CD4-positive, alpha-beta T cell treated with Interleukin-21 for 1 hour (primary cell): ENCODE data around the gene ANKRD36.
"Not testable (repeated sequence)": the region's sequence is repeated elsewhere in the genome, so short reads cannot be mapped to it uniquely, and the experiment has no call there.

Experiments used
- DNase-seq: peaks from one replicate; pipeline ENCODE4 v3.0.0-alpha.2; 2020

ANKRD36 gene

DNA sequence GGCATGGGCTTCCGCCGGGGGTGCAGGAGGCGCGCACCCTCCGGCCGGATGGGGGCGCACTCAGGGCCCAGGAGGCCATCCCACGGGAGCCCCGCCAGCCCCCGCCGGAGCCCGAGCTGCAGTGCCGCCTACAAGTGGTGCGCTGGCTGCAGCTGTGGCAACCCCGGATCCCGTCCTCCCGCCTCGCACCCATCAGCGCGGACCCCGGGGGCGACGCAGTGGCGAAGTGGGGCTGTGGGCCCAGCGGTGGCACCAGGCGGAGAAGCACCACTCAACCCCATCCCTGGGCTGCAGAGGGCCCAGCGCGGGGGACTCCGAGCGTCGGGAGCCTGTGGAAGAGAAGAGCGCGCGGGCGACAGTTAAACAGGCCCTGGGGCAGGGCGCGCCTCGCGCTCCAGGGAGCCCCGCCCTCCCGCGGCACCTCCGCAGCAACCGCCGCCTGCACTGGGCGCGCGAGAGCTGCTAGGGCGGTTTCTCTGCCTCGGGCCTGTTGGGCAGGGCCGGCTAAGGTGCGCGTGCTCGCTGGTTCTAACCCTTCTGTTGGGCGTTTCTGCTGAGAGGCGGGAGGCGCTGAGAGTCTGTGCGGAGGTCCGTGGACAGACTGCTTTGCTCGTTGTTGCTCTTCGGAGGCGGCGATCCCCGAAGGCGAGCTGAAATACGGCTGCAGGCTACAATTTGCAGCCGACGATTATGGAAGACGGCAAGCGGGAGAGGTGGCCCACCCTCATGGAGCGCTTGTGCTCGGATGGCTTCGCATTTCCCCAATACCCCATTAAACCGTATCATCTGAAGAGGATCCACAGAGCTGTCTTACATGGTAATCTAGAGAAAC lies at the start of gene ANKRD36:
ANKRD36 (plus strand) TSS at position 104 of the 832 bp plus-strand sequence; CDS start at position 691, 587 bp downstream.
- DNase-seq = peak; percentile 85

DNA sequence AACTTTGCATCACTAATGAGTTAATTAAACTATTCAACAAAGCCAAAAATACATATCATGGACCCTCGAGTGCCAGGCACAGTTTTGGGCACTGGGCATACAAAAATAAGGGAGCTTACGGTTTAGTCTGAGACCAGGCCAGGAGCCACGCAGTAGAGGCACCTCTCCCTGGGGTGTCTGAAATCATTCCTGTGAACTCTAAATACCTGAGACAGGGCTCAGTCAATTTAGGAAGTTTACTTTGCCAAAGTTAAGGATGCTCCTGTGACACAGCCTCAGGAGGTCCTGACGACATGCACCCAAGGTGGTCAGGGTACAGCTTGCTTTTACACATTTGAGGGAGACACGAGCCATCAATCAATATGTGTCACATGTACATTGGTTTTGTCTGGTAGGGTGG lies 46.9 kb upstream of the ANKRD36 start:
- DNase-seq = not testable (repeated sequence)

DNA sequence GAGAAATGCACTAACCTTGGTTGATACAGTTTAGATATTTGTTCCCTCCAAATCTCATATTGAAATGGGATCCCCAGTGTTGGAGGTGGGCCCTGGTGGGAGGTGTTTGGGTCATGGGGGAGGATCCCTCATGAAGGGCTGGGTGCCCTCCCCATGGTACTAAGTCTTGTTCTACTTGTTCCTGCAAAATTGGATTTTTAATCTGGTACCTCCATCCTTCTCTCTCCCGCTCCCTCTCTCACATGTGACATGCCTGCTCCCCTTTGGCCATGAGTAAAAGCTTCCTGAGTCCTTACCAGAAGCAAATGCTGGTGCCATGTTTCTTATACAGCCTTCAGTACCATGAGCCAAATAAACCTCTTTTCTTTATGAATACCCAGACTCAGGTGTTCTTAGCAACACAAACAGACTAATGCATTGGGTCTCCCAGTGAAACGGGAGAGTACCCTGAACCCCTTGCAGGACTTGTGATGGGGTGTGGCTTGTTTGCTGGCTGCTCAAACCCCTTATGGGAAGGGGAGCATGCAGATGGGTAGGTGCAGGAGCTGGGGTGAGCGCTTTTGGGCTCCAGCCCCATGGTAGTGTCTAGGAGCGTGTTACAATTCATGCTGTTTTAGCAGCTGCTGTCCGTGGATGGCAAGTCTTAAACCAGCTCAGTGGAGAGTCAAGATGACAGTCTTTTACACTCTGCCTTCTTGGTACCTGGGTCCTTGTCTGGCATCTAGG lies 45.5 kb upstream of the ANKRD36 start:
- DNase-seq = no peak

DNA sequence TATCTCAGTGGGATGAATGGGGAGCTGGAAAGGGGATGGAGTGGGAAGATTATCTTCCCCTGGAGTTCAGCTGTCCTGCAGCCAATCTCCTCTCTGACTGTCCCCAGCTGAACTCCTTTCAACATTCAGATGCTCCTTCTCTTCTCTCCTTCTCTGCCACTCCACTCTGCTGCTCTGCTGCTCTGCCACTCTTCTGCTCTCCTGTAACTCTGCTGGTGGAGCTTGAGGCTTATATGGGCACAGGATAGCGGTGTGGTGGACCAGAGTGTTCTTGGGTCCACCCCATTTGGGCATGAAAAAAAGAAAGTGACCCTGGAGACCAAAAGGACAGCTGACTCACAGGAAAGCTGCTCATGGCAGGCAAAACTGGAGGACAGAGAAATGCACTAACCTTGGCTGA lies 44.9 kb upstream of the ANKRD36 start:
- no peak for DNase-seq

DNA sequence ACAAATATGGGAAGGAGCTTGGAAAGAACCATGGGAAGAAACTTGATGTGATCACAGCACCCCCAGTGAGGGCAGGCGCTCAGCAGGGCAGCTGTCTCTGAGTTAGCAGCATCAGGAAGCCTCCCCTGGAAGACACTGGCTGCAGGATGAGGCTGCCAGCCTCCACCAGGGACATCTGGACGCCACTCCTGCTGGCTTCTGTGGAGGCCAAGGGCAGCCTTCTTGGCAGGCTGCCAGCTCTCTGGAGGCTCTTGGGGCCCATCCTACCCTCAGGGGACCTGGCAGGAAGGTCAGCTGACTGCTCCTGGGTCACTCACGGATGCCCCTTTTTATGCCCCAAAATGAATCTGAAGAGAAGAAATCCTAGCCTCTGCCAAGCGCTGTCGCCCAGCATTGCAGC lies 44.2 kb upstream of the ANKRD36 start:
- DNase-seq = not testable (repeated sequence)

DNA sequence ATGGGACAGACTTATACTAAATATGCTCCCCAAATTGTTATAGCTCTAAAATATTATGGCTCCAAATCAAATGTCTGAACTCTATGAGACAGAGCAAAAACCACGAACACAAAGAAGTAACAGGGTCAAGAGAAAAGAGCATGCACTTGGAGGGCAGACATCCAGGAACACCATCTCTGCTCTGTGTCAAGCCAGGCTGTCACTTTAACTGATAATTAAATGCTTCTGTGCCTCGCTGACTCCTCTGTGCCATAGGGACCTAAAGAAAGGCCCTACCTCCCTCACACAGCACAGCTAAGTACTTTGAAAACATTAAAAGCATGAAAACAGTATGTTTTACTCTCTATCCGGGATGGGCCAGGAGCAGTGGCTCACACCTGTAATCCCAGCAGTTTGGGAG lies 42.0 kb upstream of the ANKRD36 start:
- DNase-seq = not testable (repeated sequence)

DNA sequence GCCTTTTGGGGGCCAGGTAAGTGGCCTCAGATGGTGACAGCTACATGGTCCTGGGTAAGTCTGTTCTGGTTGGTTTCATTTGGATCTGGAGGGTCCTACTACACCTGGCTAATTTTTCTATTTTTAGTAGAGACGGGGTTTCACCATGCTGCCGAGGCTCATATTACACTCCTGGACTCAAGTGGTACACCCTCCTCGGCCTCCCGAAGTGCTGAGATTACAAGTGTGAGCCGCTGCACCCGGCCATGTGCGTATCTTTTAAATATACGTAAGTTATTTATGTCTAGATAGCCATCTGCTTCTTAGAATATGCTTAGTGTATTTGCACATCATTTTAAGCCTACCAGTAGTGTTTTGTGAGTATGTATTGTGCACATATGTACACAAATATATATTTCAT lies 35.7 kb upstream of the ANKRD36 start:
- DNase-seq = not testable (repeated sequence)

DNA sequence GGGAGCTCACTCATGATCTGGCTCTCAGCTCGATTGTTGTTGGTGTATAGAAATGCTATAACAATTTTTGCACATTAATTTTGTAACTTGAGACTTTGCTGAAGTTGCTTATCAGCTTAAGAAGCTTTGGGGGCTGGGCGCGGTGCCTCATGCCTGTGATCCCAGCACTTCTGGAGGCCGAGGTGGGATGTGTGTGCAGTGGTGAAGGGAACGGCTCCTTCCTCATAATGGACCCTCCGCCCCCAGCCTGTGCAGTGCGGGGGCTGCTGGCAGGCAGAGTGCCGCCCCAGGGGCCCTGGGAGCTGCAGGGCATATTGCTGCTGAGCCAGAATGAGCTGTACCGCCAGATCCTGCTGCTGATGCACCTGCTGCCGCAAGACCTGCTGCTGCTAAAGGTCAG lies 32.1 kb upstream of the ANKRD36 start:
- not testable (repeated sequence) for DNase-seq

DNA sequence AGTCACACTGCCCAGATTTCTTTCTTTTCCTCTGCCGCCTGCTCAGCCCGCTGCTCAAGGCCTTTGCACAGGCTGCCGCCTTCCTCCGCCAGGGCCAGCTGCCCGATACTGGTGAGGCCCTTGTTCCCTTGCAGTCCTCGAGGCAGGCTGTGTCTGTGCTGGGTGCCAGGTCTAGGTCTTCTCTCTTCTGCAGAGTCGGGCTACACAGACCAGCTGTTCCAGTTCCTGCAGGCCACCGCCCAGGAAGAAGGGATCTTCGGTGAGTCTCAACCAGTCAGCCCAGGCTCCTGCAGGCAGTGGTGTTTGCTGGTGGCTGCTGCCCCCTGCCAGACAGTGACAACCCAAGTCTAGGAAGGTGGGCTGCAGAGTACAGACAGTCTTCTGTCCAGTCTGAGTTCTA lies 30.7 kb upstream of the ANKRD36 start:
- DNase-seq = not testable (repeated sequence)

DNA sequence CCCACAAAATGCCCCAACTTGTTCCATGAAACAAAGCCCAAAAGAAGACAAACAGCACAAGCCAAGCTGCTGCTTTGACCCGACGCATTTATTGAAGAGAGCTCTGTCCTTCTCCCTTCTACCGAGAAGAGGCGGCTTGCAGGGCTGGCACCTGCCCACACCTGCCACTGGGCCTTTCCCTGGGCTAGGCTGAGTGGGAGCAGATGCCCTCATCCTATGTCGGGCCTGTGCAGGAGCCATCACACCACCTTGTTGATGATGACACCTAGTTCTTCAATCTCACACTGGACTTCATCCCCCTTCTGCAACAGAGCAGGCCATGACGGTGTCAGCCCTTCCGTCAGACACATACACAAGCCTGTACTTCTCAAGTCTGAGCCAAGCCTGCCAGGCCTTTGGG lies 29.4 kb upstream of the ANKRD36 start:
- not testable (repeated sequence) for DNase-seq

DNA sequence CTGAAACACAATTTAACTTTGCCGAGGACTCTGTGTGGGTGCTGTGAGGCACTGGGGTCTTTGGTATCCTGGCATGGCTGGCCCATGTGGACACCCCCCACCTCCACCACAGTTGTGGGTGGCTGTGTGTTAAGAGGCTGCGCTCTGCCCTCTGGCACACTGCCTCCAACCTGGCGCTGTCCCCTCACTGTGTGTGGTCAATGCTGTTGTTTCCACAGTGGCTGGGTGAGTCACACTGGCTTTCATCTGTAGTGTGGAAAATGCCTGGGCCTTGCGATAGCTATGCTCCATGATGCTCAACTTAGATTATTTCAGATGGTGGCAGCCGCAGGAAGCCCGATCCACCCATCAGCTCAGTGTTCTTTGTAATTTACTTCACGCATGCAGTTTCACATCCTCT lies 27.9 kb upstream of the ANKRD36 start:
- not testable (repeated sequence) for DNase-seq

DNA sequence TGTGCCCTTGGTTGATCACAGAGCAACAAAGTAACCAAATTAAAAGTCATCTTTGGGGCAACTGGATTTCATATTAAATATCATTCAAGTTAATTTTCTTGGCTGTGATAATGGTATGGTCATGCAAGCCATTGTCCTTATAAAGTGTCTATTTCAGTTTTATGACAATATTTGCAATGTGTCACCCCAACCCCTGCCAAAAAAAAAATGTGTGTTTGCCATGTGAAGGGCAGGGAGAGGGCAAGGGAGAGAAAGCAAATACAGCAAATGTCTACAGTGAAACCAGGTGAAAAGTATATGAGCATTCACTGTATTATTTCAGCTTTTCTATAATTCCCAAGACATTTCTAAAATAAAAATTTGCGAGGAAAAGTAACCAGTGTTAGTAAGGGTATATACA lies 24.2 kb upstream of the ANKRD36 start:
- DNase-seq = not testable (repeated sequence)

DNA sequence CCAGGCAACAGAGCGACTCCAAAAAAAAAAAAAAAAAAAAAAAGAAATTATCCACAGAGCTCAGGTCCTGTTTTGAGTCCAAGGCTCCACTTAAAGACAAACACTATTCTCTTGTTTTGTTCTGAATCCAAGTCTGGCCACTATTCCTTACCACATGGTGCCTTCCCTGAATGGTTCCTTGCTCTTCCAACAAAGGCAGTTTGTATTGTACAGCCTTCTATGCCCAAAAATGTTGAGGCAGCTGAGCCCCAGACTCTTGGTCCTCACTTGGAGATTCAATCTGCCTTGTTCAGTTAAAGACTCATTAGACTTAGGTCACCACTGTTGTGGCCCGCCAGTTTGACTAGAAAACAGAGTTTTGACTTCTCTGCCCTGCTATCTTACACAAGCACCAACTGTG lies 20.0 kb upstream of the ANKRD36 start:
- not testable (repeated sequence) for DNase-seq

DNA sequence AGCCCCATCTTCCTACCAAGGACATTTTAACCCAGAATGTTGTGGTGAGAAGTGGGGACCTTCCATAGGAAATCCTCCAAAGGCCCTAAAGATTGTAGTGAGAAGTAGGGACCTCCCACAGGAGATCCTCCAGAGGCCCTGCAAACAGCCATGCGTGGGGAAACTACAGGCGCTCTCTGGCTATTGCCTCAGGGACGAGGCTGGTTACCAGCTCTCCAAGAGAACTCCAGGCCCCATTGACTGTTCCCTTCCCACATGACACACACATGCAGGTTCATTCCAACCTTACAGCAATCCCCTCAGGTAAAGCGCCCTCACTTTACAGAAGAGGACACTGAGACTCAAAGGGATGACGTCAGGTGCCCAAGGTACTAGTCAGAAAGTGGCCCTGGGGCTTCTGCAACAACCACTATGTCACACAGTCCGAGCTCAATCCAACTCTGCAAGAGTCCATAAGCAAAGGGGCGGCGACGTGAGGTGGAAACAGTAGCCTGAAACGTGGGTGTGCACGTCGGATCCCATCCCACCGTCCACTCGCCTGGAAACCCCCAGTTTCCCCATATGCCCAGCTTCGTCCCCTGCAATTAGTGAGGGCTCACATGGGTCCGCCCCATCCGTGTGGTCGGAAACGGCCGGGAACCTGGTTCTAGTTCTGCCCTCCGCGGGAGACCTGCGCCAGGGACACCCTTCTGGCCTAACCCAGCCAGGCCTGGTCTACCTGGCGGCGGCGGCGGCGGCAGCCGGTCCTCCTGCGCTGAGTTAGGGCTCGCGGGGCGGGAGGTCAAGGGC lies 18.8 kb upstream of the ANKRD36 start:
- not testable (repeated sequence) for DNase-seq

DNA sequence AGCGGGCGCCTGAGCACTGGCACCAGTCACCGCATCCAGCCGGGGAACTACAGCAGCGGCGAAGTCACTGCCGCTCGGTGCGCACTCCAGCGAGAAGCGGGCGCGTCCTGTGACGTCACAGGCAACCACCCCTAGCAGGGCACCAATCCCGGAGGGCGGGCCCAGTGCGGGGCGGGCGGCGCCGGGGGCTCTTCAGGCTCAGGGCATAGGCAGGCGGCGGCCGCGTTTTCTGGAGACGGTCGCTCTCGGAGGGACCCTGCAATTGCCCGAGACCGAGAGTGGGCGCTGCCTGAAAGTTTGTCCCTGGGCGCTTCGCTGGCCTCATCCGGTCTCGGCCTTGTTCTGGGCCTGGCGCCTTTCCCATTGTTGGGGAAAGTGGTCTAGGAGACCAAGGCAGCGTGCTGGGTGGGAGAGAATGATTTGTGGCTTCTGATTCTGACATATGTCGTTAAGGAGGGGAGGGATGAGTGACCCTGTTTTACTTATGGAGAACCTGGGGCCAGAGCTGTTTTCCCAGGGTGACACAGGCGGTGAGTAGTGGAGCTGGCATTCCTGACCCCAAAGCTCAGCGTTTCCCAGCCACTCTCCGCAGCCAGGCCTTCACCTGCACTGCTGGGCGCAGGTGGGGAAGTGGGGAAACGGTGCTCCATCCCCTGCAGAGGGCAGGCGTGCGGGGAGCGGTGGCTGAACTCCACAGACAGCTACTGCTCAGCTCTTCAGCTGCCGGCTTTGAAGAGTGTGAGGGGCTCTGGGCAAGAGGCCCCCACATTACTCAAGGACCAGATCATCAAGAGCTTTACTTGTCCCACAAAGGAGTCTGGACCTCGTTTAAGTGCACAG lies 18.0 kb upstream of the ANKRD36 start, which contains the start of gene FAHD2B:
FAHD2B (minus strand) TSS at position 111 of the 840 bp plus-strand sequence. CDS start 3,176 bp downstream, outside the sequence.
- peak; percentile 87 for DNase-seq

DNA sequence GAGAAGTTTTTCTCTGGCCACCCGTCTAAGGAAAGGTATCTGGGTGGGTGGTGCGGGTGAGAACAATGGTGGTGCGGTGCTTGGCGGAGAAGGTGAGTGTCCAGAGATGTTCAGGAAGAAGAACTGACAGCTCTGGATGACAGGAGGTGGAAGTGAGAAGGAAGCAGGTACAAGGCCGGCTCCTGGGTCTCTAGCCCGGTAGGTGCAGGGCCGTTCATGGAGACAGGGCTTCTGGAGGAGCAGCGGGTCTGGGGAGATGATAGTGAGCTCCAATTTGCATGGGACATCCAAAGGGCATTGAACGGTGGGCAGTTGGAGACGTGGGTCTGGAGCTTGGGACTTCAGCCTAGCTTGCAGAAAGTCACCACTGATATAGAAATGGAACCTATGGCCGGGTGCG lies 17.3 kb upstream of the ANKRD36 start:
- DNase-seq = no peak

DNA sequence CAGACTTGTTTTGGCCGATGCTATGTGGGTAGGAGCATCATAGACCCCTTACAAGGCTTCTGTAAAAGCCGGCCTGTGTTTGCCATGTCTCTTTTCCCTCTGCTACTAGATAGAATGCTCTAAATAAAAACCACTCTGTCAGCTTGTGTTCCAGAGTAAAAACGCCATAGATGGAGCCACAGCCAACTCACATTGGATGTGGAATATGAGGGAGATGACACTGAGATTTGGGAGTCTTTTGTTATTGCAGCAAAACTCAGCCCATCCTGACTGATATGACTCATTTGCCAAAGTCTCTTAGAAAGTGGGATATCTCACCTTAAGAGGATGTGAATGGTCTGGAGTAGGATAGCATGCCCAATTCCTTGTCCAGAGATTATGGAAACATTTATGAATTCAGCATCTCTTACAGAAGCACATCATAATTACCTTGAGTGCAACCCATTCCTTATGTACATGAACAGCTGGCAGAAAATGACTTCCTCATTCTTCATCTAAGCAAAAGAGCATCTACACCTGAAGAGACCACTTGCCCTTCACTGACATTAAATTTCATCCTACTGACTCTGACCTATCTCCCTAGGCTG lies 14.1 kb upstream of the ANKRD36 start:
- not testable (repeated sequence) for DNase-seq

DNA sequence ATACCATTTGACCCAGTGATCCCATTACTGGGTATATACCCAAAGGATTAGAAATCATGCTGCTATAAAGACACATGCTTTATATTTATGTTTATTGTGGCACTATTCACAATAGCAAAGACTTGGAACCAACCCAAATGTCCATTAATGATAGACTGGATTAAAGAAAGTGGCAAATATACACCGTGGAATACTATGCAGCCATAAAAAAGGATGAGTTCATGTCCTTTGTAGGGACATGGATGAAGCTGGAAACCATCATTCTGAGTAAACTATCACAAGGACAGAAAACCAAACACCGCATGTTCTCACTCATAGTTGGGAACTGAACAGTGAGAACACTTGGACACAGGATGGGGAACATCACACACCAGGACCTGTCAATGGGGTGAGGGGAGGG lies 6.1 kb upstream of the ANKRD36 start:
- DNase-seq = not testable (repeated sequence)

DNA sequence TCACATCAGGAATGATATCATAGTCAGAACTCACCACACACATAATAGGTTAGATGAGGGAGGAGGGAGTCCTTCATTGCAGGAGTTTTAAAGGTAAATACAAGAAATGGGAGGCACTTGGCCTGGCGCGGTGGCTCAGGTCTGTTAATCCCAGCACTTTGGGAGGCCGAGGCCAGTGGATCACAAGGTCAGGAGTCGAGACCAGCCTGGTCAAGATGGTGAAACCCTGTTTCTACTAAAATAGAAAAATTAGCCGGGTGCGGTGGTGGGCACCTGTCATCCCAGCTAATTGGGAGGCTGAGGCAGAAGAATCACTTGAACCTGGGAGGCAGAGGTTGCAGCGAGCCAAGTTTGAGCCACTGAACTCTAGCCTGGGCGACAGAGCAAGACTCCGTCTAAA lies 1.7 kb upstream of the ANKRD36 start:
- DNase-seq = not testable (repeated sequence)

DNA sequence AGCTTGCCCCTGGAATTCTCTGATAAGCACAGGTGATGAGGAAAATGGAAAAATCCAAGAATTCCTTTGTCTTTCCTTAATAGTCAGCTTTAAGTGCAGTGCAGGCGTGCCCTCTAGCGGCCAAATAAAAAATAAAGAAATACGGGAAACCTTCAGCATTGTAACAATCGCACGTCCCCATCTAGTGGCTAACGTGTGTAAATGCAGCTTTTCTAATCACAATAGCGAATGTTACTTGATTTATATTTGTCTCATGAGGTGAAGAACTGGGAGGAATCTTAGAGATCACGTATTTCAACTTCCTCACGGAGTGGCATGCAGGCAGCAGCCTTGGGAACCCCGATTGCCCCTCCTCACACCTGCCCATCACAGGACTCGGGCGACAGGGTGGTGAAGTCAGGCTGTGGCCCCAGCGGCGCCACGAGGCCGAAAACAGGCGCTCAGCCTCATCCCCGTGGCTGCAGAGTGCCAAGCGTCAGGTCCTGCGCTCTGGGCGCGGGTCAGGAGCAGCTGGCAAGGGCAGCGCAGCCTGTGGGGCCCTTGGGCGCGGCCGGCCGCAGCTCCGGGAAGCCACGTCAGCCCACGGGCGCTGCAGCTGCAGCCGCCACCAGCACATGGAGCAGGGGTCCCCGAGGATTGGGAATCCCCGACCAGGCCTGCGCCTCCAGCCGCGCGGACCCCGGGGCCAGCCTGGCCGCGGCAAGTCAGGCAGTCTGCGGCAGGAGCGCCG lies 468 bp upstream of the ANKRD36 start:
- DNase-seq = peak; percentile 83

DNA sequence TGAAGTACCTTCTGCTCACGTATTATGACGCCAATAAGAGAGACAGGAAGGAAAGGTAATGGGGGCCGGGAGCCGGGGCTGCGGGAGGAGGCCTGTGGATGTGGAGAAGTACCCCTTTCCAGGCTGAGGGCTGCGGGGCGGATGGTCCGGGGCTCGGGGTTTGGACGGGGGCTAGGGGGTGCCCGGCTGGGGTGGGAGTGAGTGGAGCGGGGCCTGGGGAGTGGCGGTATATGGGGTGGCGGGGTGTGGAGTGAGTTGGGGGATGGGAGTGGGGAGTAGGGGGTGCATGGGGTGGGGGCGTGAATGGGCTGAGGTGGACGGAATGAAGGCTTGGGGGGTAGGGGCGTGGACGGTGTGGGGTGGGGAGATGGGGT lies 916 bp downstream of the ANKRD36 start:
- not testable (repeated sequence) for DNase-seq
